Keratinocyte (primary cell): ENCODE results near the gene AJUBA.

Source experiments
- EZH2 ChIP-seq: IDR thresholded peaks from one replicate; pipeline ENCODE4 v1.6.1; 2012; ENCODE audit warnings: inconsistent platforms, mild to moderate bottlenecking, low read length, moderate library complexity
- TF ChIP-seq, protein P1 (sequence below), 3 experiments: IDR thresholded peaks in 1 of 3; conservative IDR thresholded peaks in 1 of 3; optimal IDR thresholded peaks in 1 of 3; 2 replicates in 2 of 3; 3 replicates in 1 of 3; pipeline versions ENCODE3 to v1.5.1; 2011; ENCODE audit warnings: low read length in 3 of 3, mild to moderate bottlenecking in 3 of 3, moderate library complexity in 2 of 3, control low read depth in 1 of 3, inconsistent platforms in 1 of 3; ENCODE audit not compliant: insufficient read depth in 2 of 3; ENCODE audit errors: extremely low read depth in 1 of 3

DNA sequence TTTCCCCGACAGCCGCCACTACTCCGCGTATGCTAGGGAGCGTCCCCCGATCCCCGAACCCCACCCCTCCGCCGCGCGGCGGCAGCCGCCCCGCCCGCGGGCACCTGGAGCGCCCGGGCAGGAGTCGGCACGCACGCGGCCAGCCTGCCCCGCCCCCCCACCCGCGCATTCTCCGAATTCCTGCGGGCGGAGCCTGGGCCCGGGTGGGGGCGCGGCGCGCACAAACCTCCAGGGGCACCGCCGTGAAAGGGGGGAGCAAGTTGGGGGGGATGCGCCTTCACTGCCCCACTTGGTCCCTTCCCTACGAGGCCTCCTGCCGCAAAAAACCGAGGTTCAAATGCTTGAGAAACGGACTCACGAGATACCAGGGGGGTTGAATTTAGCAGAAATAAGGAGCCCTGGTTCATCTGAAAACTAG lies 1.7 kb downstream of the AJUBA start:
- no peak for TF ChIP-seq EZH2
- TF ChIP-seq, protein P1, sequence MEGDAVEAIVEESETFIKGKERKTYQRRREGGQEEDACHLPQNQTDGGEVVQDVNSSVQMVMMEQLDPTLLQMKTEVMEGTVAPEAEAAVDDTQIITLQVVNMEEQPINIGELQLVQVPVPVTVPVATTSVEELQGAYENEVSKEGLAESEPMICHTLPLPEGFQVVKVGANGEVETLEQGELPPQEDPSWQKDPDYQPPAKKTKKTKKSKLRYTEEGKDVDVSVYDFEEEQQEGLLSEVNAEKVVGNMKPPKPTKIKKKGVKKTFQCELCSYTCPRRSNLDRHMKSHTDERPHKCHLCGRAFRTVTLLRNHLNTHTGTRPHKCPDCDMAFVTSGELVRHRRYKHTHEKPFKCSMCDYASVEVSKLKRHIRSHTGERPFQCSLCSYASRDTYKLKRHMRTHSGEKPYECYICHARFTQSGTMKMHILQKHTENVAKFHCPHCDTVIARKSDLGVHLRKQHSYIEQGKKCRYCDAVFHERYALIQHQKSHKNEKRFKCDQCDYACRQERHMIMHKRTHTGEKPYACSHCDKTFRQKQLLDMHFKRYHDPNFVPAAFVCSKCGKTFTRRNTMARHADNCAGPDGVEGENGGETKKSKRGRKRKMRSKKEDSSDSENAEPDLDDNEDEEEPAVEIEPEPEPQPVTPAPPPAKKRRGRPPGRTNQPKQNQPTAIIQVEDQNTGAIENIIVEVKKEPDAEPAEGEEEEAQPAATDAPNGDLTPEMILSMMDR (optimal IDR thresholded peaks at IDR 0.05 in 1 of 3, IDR thresholded peaks at IDR 0.05 in 1 of 3, conservative IDR thresholded peaks at IDR 0.05 in 1 of 3; ENCODE audit: extremely low read depth in 1 of 3, insufficient read depth in 2 of 3, low read length in 3 of 3): no peak
